Measurements from ENCODE around the gene WASF3.

Gene WASF3

DNA sequence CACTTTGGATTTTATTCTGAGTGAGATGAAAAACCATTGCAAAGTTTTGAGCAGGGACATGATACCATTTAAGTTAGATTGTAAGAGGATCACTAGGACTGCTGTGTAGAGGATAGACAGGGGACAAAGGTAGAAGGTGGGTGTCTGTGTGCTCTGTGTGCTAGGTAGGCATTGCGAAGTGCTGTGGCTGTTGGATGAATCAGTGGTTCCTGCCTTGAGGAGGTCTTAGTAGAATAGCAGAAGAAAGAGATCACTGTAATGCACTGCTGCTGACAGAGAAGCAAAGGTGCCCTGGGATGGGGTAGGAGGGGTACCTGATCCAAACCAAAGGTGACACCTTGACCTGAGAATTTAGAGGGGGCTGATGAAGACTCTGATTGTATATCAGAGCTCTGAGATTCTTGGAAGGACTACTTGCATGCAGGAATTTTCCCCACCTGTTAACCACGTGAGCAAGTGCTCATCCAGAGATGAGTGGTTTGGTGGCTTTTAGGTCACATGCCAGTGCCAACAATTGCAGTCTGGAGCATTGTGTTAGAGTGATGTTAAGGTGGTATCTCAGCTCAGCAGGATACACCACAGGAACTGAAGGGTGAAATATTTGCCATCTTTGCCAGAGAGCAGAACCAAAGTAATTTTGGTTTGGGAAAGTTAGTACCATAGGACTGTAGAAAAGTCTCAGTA, 10.8 kb downstream of the WASF3 start:
- Histone ChIP-seq H3K4me1 (ENCODE audit: control insufficient read depth, low read length) (no peaks in the 10 kb centered on the region), H4K20me1 (ENCODE audit: control insufficient read depth, insufficient read depth, low read depth, low read length) (no peaks in the 10 kb centered on the region), H3K27ac (ENCODE audit: low read depth, low read length) (no peak overlapping the region), H3F3A (ENCODE audit: control insufficient read depth, insufficient read depth) (no peaks in the 10 kb centered on the region), H3K4me2 (ENCODE audit: low read length) (no peak overlapping the region), H3K27me3 (ENCODE audit: control insufficient read depth, low read length) (peaks cover 8% of the 10 kb centered on the region; the same call in 1 of the 2 replicates), H3K9me2 (replicated peaks; ENCODE audit: control insufficient read depth, low read length) (no peaks in the 10 kb centered on the region), H3K79me2 (ENCODE audit: control insufficient read depth, low read length) (no peaks in the 10 kb centered on the region), H3K36me3 (ENCODE audit: control insufficient read depth, low read length) (no peaks in the 10 kb centered on the region), H3K9me3 (ENCODE audit: control insufficient read depth, insufficient read depth, low read length) (no peaks in the 10 kb centered on the region), H3K4me3 (ENCODE audit: low read length) (no peak overlapping the region)
- TF ChIP-seq EZH2phosphoT487 (IDR thresholded peaks at IDR 0.05; ENCODE audit: borderline replicate concordance, low read length): no peak
- TF ChIP-seq, protein P1, sequence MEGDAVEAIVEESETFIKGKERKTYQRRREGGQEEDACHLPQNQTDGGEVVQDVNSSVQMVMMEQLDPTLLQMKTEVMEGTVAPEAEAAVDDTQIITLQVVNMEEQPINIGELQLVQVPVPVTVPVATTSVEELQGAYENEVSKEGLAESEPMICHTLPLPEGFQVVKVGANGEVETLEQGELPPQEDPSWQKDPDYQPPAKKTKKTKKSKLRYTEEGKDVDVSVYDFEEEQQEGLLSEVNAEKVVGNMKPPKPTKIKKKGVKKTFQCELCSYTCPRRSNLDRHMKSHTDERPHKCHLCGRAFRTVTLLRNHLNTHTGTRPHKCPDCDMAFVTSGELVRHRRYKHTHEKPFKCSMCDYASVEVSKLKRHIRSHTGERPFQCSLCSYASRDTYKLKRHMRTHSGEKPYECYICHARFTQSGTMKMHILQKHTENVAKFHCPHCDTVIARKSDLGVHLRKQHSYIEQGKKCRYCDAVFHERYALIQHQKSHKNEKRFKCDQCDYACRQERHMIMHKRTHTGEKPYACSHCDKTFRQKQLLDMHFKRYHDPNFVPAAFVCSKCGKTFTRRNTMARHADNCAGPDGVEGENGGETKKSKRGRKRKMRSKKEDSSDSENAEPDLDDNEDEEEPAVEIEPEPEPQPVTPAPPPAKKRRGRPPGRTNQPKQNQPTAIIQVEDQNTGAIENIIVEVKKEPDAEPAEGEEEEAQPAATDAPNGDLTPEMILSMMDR (IDR thresholded peaks at IDR 0.05; ENCODE audit: low read depth, low read length, poor library complexity, severe bottlenecking): no peak

DNA sequence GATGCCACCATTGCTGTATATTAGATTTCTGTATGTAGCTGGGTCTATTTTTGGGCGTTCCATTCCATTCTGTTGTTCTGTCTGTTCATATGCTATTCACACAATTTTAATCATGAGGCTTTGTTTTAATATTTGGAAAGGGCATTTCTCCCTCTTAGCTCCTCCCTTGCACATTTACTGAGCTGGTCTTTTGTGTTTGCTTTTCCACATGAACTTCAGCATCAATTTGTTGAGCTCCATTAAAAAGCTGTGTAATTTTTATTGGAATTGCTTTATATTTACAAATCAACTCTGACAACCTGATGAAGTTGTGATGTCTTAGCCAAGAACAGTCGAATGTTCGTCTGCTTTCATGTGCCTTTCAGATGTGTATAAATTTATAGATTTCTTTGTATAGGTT, 14.0 kb downstream of the WASF3 start:
- Histone ChIP-seq H3K4me1 (ENCODE audit: control insufficient read depth, low read length) (no peaks in the 10 kb centered on the region), H3K9me3 (ENCODE audit: control insufficient read depth, insufficient read depth, low read length) (no peaks in the 10 kb centered on the region), H3K4me3 (ENCODE audit: low read length) (no peak overlapping the region), H3K27ac (ENCODE audit: low read depth, low read length) (no peak overlapping the region), H3F3A (ENCODE audit: control insufficient read depth, insufficient read depth) (no peaks in the 10 kb centered on the region), H3K9me2 (replicated peaks; ENCODE audit: control insufficient read depth, low read length) (no peaks in the 10 kb centered on the region), H3K4me2 (ENCODE audit: low read length) (no peak overlapping the region), H3K79me2 (ENCODE audit: control insufficient read depth, low read length) (no peaks in the 10 kb centered on the region), H3K27me3 (ENCODE audit: control insufficient read depth, low read length) (peaks cover 3% of the 10 kb centered on the region; the same call in 1 of the 2 replicates), H3K36me3 (ENCODE audit: control insufficient read depth, low read length) (no peaks in the 10 kb centered on the region), H4K20me1 (ENCODE audit: control insufficient read depth, insufficient read depth, low read depth, low read length) (no peaks in the 10 kb centered on the region)
- TF ChIP-seq, protein P1 (IDR thresholded peaks at IDR 0.05; ENCODE audit: low read depth, low read length, poor library complexity, severe bottlenecking): no peak
- TF ChIP-seq EZH2phosphoT487 (IDR thresholded peaks at IDR 0.05; ENCODE audit: borderline replicate concordance, low read length): no peak

DNA sequence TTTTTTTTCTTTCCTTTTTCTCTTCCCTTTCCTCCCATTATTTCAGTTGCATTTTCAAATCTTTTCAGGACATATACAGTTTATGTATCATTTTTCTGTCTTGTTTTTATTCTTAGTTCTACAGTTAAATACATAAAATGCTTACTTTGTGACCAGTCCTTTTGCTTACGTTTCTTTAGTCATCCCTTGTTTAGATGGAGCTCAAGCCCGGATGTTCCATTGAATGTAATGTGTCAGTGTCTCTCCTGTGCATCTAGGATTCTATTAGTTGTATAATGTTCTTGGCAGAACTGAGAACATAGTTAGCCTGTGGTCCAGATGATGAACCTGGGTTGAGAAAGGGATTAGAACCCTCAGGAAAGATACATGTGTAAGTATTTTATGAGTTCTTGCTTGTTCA, 17.8 kb downstream of the WASF3 start:
- H4K20me1 ChIP-seq (ENCODE audit: control insufficient read depth, insufficient read depth, low read depth, low read length): no peaks in the 10 kb centered on the region
- H3K9me3 ChIP-seq (ENCODE audit: control insufficient read depth, insufficient read depth, low read length): no peaks in the 10 kb centered on the region
- H3F3A ChIP-seq (ENCODE audit: control insufficient read depth, insufficient read depth): no peaks in the 10 kb centered on the region
- H3K27me3 ChIP-seq (ENCODE audit: control insufficient read depth, low read length): peaks cover 3% of the 10 kb centered on the region; the same call in 1 of the 2 replicates
- H3K27ac ChIP-seq (ENCODE audit: low read depth, low read length): no peak overlapping the region
- no peak for TF ChIP-seq EZH2phosphoT487 (IDR thresholded peaks at IDR 0.05; ENCODE audit: borderline replicate concordance, low read length)
- TF ChIP-seq, protein P1 (IDR thresholded peaks at IDR 0.05; ENCODE audit: low read depth, low read length, poor library complexity, severe bottlenecking): no peak
- H3K9me2 ChIP-seq (replicated peaks; ENCODE audit: control insufficient read depth, low read length): no peaks in the 10 kb centered on the region
- H3K4me1 ChIP-seq (ENCODE audit: control insufficient read depth, low read length): no peaks in the 10 kb centered on the region
- H3K36me3 ChIP-seq (ENCODE audit: control insufficient read depth, low read length): no peaks in the 10 kb centered on the region
- H3K4me3 ChIP-seq (ENCODE audit: low read length): no peak overlapping the region
- no peak overlapping the region for H3K4me2 ChIP-seq (ENCODE audit: low read length)
- H3K79me2 ChIP-seq (ENCODE audit: control insufficient read depth, low read length): no peaks in the 10 kb centered on the region
